ENCODE measurements around the gene TUFT1. TPM values are rescaled to one million over a fixed set of nuclear protein-coding genes. Genes with fewer than 3 reads are reported as not detected.

The TUFT1 gene
- total and polyA plus RNA-seq, 12 donors, result 5.5 to 18.5 (median 9.1) TPM

DNA sequence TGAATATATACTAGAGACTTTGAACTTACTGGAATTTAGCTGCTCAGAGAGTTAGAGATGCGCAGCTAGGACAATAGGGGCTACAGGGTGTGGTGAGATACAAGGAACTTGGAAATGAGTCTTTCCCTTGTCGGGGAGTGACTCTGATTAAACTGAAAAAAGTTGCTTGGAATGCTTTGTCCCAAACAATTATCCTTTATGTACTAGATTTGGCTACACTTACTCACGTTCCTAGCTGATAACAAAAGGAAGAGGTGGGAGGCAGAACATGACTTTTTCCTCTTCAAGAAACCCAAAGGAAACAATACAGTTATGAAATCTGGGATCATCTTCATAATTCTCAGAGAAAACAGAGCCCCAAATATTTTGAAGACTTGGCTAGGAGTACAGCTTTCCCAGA is 35.9 kb upstream of the TUFT1 start:
- Histone ChIP-seq H3K9me3 (replicated peaks in 1 of 3) (no peaks in the 10 kb centered on the region), H3K36me3 (replicated peaks in 1 of 2) (no peaks in the 10 kb centered on the region), H3K27ac (no peak overlapping the region), H3K4me1 (replicated peaks in 1 of 2) (no peaks in the 10 kb centered on the region), H3K4me3 (no peak overlapping the region), H3K27me3 (no peaks in the 10 kb centered on the region)
- 61 to 67% (median 65%) methylated on average over 3 of the region's 3 CpGs for WGBS, 4 donors
- no peak for TF ChIP-seq POLR2A (IDR thresholded peaks at IDR 0.05)
- TF ChIP-seq, protein P1, sequence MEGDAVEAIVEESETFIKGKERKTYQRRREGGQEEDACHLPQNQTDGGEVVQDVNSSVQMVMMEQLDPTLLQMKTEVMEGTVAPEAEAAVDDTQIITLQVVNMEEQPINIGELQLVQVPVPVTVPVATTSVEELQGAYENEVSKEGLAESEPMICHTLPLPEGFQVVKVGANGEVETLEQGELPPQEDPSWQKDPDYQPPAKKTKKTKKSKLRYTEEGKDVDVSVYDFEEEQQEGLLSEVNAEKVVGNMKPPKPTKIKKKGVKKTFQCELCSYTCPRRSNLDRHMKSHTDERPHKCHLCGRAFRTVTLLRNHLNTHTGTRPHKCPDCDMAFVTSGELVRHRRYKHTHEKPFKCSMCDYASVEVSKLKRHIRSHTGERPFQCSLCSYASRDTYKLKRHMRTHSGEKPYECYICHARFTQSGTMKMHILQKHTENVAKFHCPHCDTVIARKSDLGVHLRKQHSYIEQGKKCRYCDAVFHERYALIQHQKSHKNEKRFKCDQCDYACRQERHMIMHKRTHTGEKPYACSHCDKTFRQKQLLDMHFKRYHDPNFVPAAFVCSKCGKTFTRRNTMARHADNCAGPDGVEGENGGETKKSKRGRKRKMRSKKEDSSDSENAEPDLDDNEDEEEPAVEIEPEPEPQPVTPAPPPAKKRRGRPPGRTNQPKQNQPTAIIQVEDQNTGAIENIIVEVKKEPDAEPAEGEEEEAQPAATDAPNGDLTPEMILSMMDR (IDR thresholded peaks at IDR 0.05), result no peak
- no peak for DNase-seq
- intact Hi-C loops (cut with DNase I), result no loop called here

- intact Hi-C loops (cut with DNase I), result no loop called here
- Histone ChIP-seq H3K4me3 (no peak overlapping the region), H3K27me3 (no peaks in the 10 kb centered on the region), H3K27ac (no peak overlapping the region), H3K36me3 (replicated peaks in 1 of 2) (no peaks in the 10 kb centered on the region), H3K4me1 (replicated peaks in 1 of 2) (no peaks in the 10 kb centered on the region), H3K9me3 (replicated peaks in 1 of 3) (no peaks in the 10 kb centered on the region)
- DNase-seq, result no peak
- 79 to 84% (median 84%) methylated on average over 4 of the region's 4 CpGs for WGBS, 4 donors
- TF ChIP-seq POLR2A (IDR thresholded peaks at IDR 0.05), result no peak
- TF ChIP-seq, protein P1 (IDR thresholded peaks at IDR 0.05), result no peak
These were observed 35.4 kb upstream of the TUFT1 start for GRCh38 chr1:151504759-151505158.

GRCh38 chr1:151508833-151509232 is 31.3 kb upstream of the TUFT1 start:
- Histone ChIP-seq H3K4me1 (replicated peaks in 1 of 2) (peaks cover 0 to 18% of the 10 kb centered on the region in 2 donors), H3K9me3 (replicated peaks in 1 of 3) (no peaks in the 10 kb centered on the region), H3K36me3 (replicated peaks in 1 of 2) (no peaks in the 10 kb centered on the region), H3K27ac (no peak overlapping the region), H3K4me3 (no peak overlapping the region), H3K27me3 (no peaks in the 10 kb centered on the region)
- peak in 1 of 7 donors; percentile 8 for DNase-seq
- TF ChIP-seq, protein P1 (IDR thresholded peaks at IDR 0.05), result no peak
- TF ChIP-seq POLR2A (IDR thresholded peaks at IDR 0.05), result no peak
- intact Hi-C loops (cut with DNase I), result no loop called here
- 68 to 80% (median 75%) methylated on average over 6 of the region's 6 CpGs for WGBS, 4 donors

DNA sequence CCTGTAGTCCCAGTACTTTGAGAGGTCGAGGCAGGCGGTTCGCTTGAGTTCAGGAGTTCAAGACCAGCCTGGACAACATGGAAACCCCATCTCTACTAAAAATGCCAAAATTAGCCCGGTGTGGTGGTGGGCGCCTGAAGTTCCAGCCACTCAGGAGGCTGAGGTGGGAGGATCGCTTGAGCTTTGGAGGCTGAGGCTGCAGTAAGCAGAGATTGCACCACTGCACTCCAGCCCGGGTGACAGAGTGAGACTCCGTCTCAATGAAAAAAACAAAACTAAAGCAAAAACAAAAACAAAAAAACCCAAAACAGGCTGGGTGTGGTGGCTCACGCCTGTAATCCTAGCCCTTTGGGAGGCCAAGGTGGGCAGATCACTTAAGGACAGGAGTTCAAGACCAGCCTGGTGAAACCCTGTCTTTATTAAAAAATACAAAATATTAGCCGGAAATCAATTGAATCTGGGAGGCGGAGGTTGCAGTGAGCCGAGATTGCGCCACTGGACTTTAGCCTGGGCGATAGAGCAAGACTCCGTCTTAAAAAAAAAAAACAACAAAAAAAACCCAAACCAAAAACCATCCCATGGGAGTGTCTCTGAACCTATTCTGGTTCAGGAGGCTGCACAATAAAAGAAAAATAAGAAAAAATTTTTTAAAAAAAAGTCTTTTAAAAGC is 30.6 kb upstream of the TUFT1 start:
- TF ChIP-seq, protein P1 (IDR thresholded peaks at IDR 0.05), result no peak
- no peak for TF ChIP-seq POLR2A (IDR thresholded peaks at IDR 0.05)

More for the DNA sequence above, 30.6 kb upstream of the TUFT1 start:
- intact Hi-C loops (cut with DNase I), result no loop called here
- 92 to 95% (median 93%) methylated on average over 15 of the region's 15 CpGs for WGBS, 4 donors
- Histone ChIP-seq H3K27ac (no peak overlapping the region), H3K27me3 (no peaks in the 10 kb centered on the region), H3K4me3 (no peak overlapping the region), H3K36me3 (replicated peaks in 1 of 2) (no peaks in the 10 kb centered on the region), H3K9me3 (replicated peaks in 1 of 3) (no peaks in the 10 kb centered on the region), H3K4me1 (replicated peaks in 1 of 2) (peaks cover 0 to 18% of the 10 kb centered on the region in 2 donors)
- no peak for DNase-seq
